GM12872 (cell line): ENCODE measurements around the gene KCNK13.

Source experiments
- CTCF ChIP-seq: IDR thresholded peaks from 3 replicates; pipeline ENCODE4 v1.5.1; 2011; ENCODE audit warnings: low read depth, mild to moderate bottlenecking, low read length, moderate library complexity; ENCODE audit not compliant: insufficient read depth

KCNK13 gene

GRCh38 chr14:90053044-90053443 lies 8.8 kb upstream of the KCNK13 start:
- TF ChIP-seq CTCF = no peak

GRCh38 chr14:90054803-90055202 lies 7.0 kb upstream of the KCNK13 start:
- TF ChIP-seq CTCF = no peak

GRCh38 chr14:90056826-90057225 lies 5.0 kb upstream of the KCNK13 start:
- TF ChIP-seq CTCF = no peak

- TF ChIP-seq CTCF = no peak
Measured at GRCh38 chr14:90058876-90059458, 2.8 kb upstream of the KCNK13 start.

- TF ChIP-seq CTCF = peak; percentile 59
Measured at GRCh38 chr14:90060312-90060964, 1.4 kb upstream of the KCNK13 start.

- TF ChIP-seq CTCF = no peak
Measured at GRCh38 chr14:90060965-90061684, 669 bp upstream of the KCNK13 start.

GRCh38 chr14:90062127-90062794 lies 467 bp downstream of the KCNK13 start:
- TF ChIP-seq CTCF = no peak
